ENCODE results near the gene HOXA2. TPM values are rescaled to one million over a fixed set of nuclear protein-coding genes. Genes with fewer than 3 reads are reported as not detected.

The HOXA2 gene
- total RNA-seq, 4 donors from 2014 or later: 0.34 to 4.2 (median 1.9) TPM

GRCh38 chr7:27148756-27149641 is 46.5 kb upstream of the HOXA2 start:
- Histone ChIP-seq H3K4me3 (peak overlapping the region; percentile 53), H3K36me3 (peaks cover 16% of the 10 kb centered on the region), H3K27ac (peak overlapping the region; percentile 97), H3K4me1 (peaks cover 85% of the 10 kb centered on the region), H3K27me3 (peaks cover 9% of the 10 kb centered on the region), H3K9me3 (no peaks in the 10 kb centered on the region)
- WGBS: 16% methylated on average over 16 of the region's 30 CpGs
- no peak for DNase-seq (ENCODE audit: low spot score in 2 of 2)
- TF ChIP-seq CTCF (IDR thresholded peaks at IDR 0.05) (no peak), EP300 (IDR thresholded peaks at IDR 0.05) (no peak), POLR2A (IDR thresholded peaks at IDR 0.05) (no peak), POLR2AphosphoS5 (IDR thresholded peaks at IDR 0.05) (peak in 1 of 3 donors; percentile 8)

- Histone ChIP-seq H3K27ac (peak overlapping the region; percentile 97), H3K36me3 (peaks cover 16% of the 10 kb centered on the region), H3K9me3 (no peaks in the 10 kb centered on the region), H3K27me3 (peaks cover 9% of the 10 kb centered on the region), H3K4me3 (peak overlapping the region; percentile 53), H3K4me1 (peaks cover 79% of the 10 kb centered on the region)
- 8% methylated on average over 18 of the region's 28 CpGs for WGBS
- DNase-seq (ENCODE audit: low spot score in 2 of 2): peak; percentile 66 to 82
- TF ChIP-seq POLR2AphosphoS5 (IDR thresholded peaks at IDR 0.05) (no peak), POLR2A (IDR thresholded peaks at IDR 0.05) (no peak), EP300 (IDR thresholded peaks at IDR 0.05) (no peak), CTCF (IDR thresholded peaks at IDR 0.05) (no peak)
These were observed 45.7 kb upstream of the HOXA2 start for GRCh38 chr7:27148031-27148755.

- peaks cover 71% of the 10 kb centered on the region for H3K4me1 ChIP-seq
- no peaks in the 10 kb centered on the region for H3K9me3 ChIP-seq
- WGBS: 31% methylated on average over 15 of the region's 63 CpGs
- H3K36me3 ChIP-seq: peaks cover 16% of the 10 kb centered on the region
- H3K4me3 ChIP-seq: peak within 1 kb of the TSS; percentile 53
- TF ChIP-seq POLR2A (IDR thresholded peaks at IDR 0.05): no peak
- TF ChIP-seq POLR2AphosphoS5 (IDR thresholded peaks at IDR 0.05): peak in 1 of 3 donors; percentile 11
- TF ChIP-seq EP300 (IDR thresholded peaks at IDR 0.05): no peak
- peak; percentile 89 to 91 for DNase-seq (ENCODE audit: low spot score in 2 of 2)
- peak within 1 kb of the TSS; percentile 97 for H3K27ac ChIP-seq
- H3K27me3 ChIP-seq: peaks cover 4% of the 10 kb centered on the region
These were observed 44.9 kb upstream of the HOXA2 start, which contains the start of gene HOXA6 for GRCh38 chr7:27147199-27148030. HOXA6 (minus strand) TSS chr7:27147774; CDS start chr7:27147749, 25 bp downstream.

- Histone ChIP-seq H3K4me1 (peaks cover 69% of the 10 kb centered on the region), H3K27me3 (peaks cover 4% of the 10 kb centered on the region), H3K4me3 (peak overlapping the region; percentile 53), H3K36me3 (peaks cover 16% of the 10 kb centered on the region), H3K9me3 (no peaks in the 10 kb centered on the region), H3K27ac (peak overlapping the region; percentile 97)
- WGBS: 77% methylated on average over 5 of the region's 5 CpGs
- TF ChIP-seq POLR2A (IDR thresholded peaks at IDR 0.05) (no peak), CTCF (IDR thresholded peaks at IDR 0.05) (no peak), EP300 (IDR thresholded peaks at IDR 0.05) (no peak)
- DNase-seq (ENCODE audit: low spot score in 2 of 2): no peak
These were observed 44.2 kb upstream of the HOXA2 start for GRCh38 chr7:27146491-27147198.

All from suprapubic skin (tissue), 4 donors.